HEK293 (cell line): ENCODE measurements around the gene FUT3.

ENCODE experiments used
- CTCF ChIA-PET: fragments of 350-600 bp; formaldehyde crosslinking; extraction: SDS; loops from one replicate; lab custom pipeline; 2021; ENCODE audit warnings: antibody characterized with exemption; lab: Yijun Ruan, JAX
- POLR2A ChIA-PET: fragments of 300-600 bp; formaldehyde crosslinking; extraction: SDS; loops from one replicate; lab custom pipeline; 2020; ENCODE audit warnings: antibody characterized with exemption, inconsistent platforms; lab: Yijun Ruan, JAX
- H3K27ac ChIP-seq: fragments of 200-500 bp; sonication (Bioruptor generic); 2 replicates; pipeline ENCODE4 v1.5.1; 2014; ENCODE audit warnings: low read depth, low read length, control low read depth, inconsistent platforms; ENCODE audit errors: extremely low read depth
- H3K36me3 ChIP-seq, 2 experiments: fragments of 200-500 bp in 1 of 2; sonication (Bioruptor generic) in 1 of 2; 1 replicate in 1 of 2; 2 replicates in 1 of 2; pipeline ENCODE4 v1.5.1; 2014 to 2017; ENCODE audit warnings: inconsistent platforms in 2 of 2, low read length in 2 of 2; ENCODE audit not compliant: control insufficient read depth in 2 of 2, insufficient read depth in 1 of 2
- H3K4me1 ChIP-seq: fragments of 200-500 bp; sonication (Bioruptor generic); 2 replicates; pipeline ENCODE4 v1.5.1; 2014; ENCODE audit warnings: mild to moderate bottlenecking, low read length, inconsistent platforms; ENCODE audit not compliant: control insufficient read depth, insufficient read depth
- H3K4me3 ChIP-seq: 2 replicates; pipeline ENCODE4 v1.5.1; 2011; ENCODE audit warnings: low read depth, mild to moderate bottlenecking, control low read depth, low read length, moderate library complexity
- H3K9me3 ChIP-seq: fragments of 200-500 bp; sonication (Bioruptor generic); 2 replicates; pipeline ENCODE4 v1.5.1; 2014; ENCODE audit warnings: low read depth, low read length, inconsistent platforms; ENCODE audit not compliant: control insufficient read depth, insufficient read depth
- HOXC10 ChIP-seq: sonication (generic); formaldehyde crosslinking; IDR thresholded peaks from 2 replicates; pipeline ENCODE4 v1.8.1; 2023; ENCODE audit warnings: mild to moderate bottlenecking, missing genetic modification reagents
- INSM2 ChIP-seq: fragments of 450-650 bp; formaldehyde crosslinking; IDR thresholded peaks from 2 replicates; pipeline ENCODE4 v1.5.1; 2016; ENCODE audit warnings: missing biosample characterization, missing genetic modification characterization
- MYNN ChIP-seq: fragments of 450-650 bp; formaldehyde crosslinking; IDR thresholded peaks from 2 replicates; pipeline ENCODE4 v1.5.1; 2016; ENCODE audit warnings: missing biosample characterization, missing genetic modification characterization, borderline replicate concordance
- PRDM10 ChIP-seq: fragments of 450-650 bp; formaldehyde crosslinking; IDR thresholded peaks from 2 replicates; pipeline ENCODE4 v1.5.1; 2016; ENCODE audit warnings: missing biosample characterization, missing genetic modification characterization
- ZBTB10 ChIP-seq: fragments of 450-650 bp; formaldehyde crosslinking; IDR thresholded peaks from 2 replicates; pipeline ENCODE4 v1.5.1; 2016; ENCODE audit warnings: missing biosample characterization, missing genetic modification characterization
- ZBTB20 ChIP-seq: fragments of 450-650 bp; formaldehyde crosslinking; IDR thresholded peaks from 2 replicates; pipeline ENCODE4 v1.5.1; 2016; ENCODE audit warnings: missing biosample characterization, missing genetic modification characterization
- ZNF169 ChIP-seq: fragments of 450-650 bp; formaldehyde crosslinking; IDR thresholded peaks from 2 replicates; pipeline ENCODE4 v1.5.1; 2016; ENCODE audit warnings: missing biosample characterization, missing genetic modification characterization
- ZNF274 ChIP-seq, 2 experiments: fragments of 200-500 bp in 1 of 2; fragments of 450-650 bp in 1 of 2; sonication (Bioruptor generic) in 1 of 2; formaldehyde crosslinking in 1 of 2; IDR thresholded peaks; 2 replicates each; pipeline versions ENCODE4 v1.5.1 to v1.6.1; 2014 to 2016; ENCODE audit warnings: borderline replicate concordance in 1 of 2, inconsistent platforms in 1 of 2, low read length in 1 of 2, missing biosample characterization in 1 of 2, missing genetic modification characterization in 1 of 2
- ZNF354C ChIP-seq: fragments of 450-650 bp; formaldehyde crosslinking; IDR thresholded peaks from 2 replicates; pipeline ENCODE4 v1.5.1; 2016; ENCODE audit warnings: missing biosample characterization, missing genetic modification characterization, low read depth, borderline replicate concordance
- ZNF394 ChIP-seq: fragments of 450-650 bp; formaldehyde crosslinking; IDR thresholded peaks from 2 replicates; pipeline ENCODE4 v1.5.1; 2016; ENCODE audit warnings: missing biosample characterization, missing genetic modification characterization, mild to moderate bottlenecking, moderate library complexity, borderline replicate concordance
- ZNF521 ChIP-seq: fragments of 450-650 bp; formaldehyde crosslinking; IDR thresholded peaks from 2 replicates; pipeline ENCODE4 v1.5.1; 2017; ENCODE audit warnings: missing biosample characterization, mild to moderate bottlenecking, missing genetic modification characterization
- ZNF658 ChIP-seq: fragments of 450-650 bp; formaldehyde crosslinking; IDR thresholded peaks from 2 replicates; pipeline ENCODE4; 2016; ENCODE audit warnings: missing biosample characterization, missing genetic modification characterization
- ZNF785 ChIP-seq: fragments of 450-650 bp; formaldehyde crosslinking; IDR thresholded peaks from 2 replicates; pipeline ENCODE4 v1.5.1; 2016; ENCODE audit warnings: missing biosample characterization, missing genetic modification characterization
- ZNF843 ChIP-seq: fragments of 450-650 bp; formaldehyde crosslinking; IDR thresholded peaks from 2 replicates; pipeline ENCODE4 v1.5.1; 2016; ENCODE audit warnings: missing biosample characterization, missing genetic modification characterization
- ZSCAN5A ChIP-seq: fragments of 450-650 bp; formaldehyde crosslinking; IDR thresholded peaks from 2 replicates; pipeline ENCODE4 v1.5.1; 2016; ENCODE audit warnings: missing biosample characterization, missing genetic modification characterization

FUT3 gene

GRCh38 chr19:5803441-5803751, 47.9 kb downstream of the FUT3 start:
- peaks cover 3% of the 10 kb centered on the region; the same call in 1 of the 2 replicates for H3K4me1 ChIP-seq
- POLR2A ChIA-PET: interaction anchor here (1.0 to 1.6 kb wide), 13 partner anchors 10 to 219 kb away, joined by 3 to 29 read pairs (median 5); partner anchors contain the start of genes DUS3L, NDUFA11, RPL36 and VMAC
- no peak overlapping the region for H3K27ac ChIP-seq
- peak overlapping the region; percentile 25 for H3K4me3 ChIP-seq
- no peaks in the 10 kb centered on the region for H3K9me3 ChIP-seq
- no peak for TF ChIP-seq MYNN (tag by site-specific recombination)
- no peak for TF ChIP-seq ZNF785 (tag by site-specific recombination)
- TF ChIP-seq ZSCAN5A: 0 out of 2 replicates have a peak, but pooled peaks have one; percentile 1
- no peak for TF ChIP-seq ZNF521 (tag by site-specific recombination)
- no peak for TF ChIP-seq ZNF169 (tag by site-specific recombination)
- 0 out of 2 replicates have a peak, but pooled peaks have one; percentile 29 for TF ChIP-seq ZBTB20 (tag by site-specific recombination)
- TF ChIP-seq ZNF354C (tag by site-specific recombination): no peak
- peak; percentile 73; the same call in 1 of the 2 replicates for TF ChIP-seq INSM2 (tag by site-specific recombination)
- no peak for TF ChIP-seq ZNF274 (IDR thresholded peaks at IDR 0.05; ENCODE audit: low read length)
- no peak for TF ChIP-seq ZNF274 (tag by site-specific recombination; IDR thresholded peaks at IDR 0.05; ENCODE audit: borderline replicate concordance)
- no peak for TF ChIP-seq ZNF843 (tag by site-specific recombination)
- no peak for TF ChIP-seq ZNF394
- no peak for TF ChIP-seq HOXC10 (CRISPR knock-in tag)
- TF ChIP-seq ZBTB10 (tag by site-specific recombination): no peak
- no peak for TF ChIP-seq PRDM10 (tag by site-specific recombination)
- no peak for TF ChIP-seq ZNF658 (tag by site-specific recombination)
- no peaks in the 10 kb centered on the region for H3K36me3 ChIP-seq
- CTCF ChIA-PET: interaction anchor here (0.6 to 2.3 kb wide), 58 partner anchors 9 to 402 kb away, joined by 3 to 71 read pairs (median 7); partner anchors contain the start of genes DUS3L, FUT6, NDUFA11 and RPL36
